ENCODE measurements around the gene E2F4. TPM values are rescaled to one million over a fixed set of nuclear protein-coding genes. Genes with fewer than 3 reads are reported as not detected.
A peak's percentile ranks its signal among the peaks of the same experiment; 100 is the strongest.

Gene E2F4
- total and polyA plus RNA-seq, 9 of the 15 experiments (the other 6 are each of a cell fraction or from before 2014, with no cell fraction given) = 9.7 to 139 (median 106) TPM

GRCh38 chr16:67241008-67241900 is 49.3 kb downstream of the E2F4 start (continued):
- TF ChIP-seq MAX (CRISPR knock-in tag; IDR thresholded peaks at IDR 0.05) (no peak; the same call in 1 of the 2 replicates), MNT (conservative IDR thresholded peaks at IDR 0.05) (0 out of 4 replicates have a peak, but pooled peaks of 1 of the 2 experiments have one; percentile 21), DIDO1 (tag; IDR thresholded peaks at IDR 0.05; ENCODE audit: low read depth) (no peak), DMBX1 (CRISPR knock-in tag; IDR thresholded peaks at IDR 0.05; ENCODE audit: borderline replicate concordance) (peak; percentile 74; the same call in 1 of the 2 replicates), POLR2A (conservative IDR thresholded peaks at IDR 0.05) (no peak), PHF21A (IDR thresholded peaks at IDR 0.05; ENCODE audit: borderline replicate concordance, low read depth) (no peak; the same call in 1 of the 2 replicates), AFF1 (IDR thresholded peaks at IDR 0.05; ENCODE audit: low read depth in 1 of 2, partially characterized antibody in 2 of 2) (no peak), FOXP1 (CRISPR knock-in tag; IDR thresholded peaks at IDR 0.05) (peak; percentile 69; the same call in 1 of the 2 replicates), ZNF280B (CRISPR knock-in tag; IDR thresholded peaks at IDR 0.05) (no peak), ARID1B (IDR thresholded peaks at IDR 0.05) (peak; percentile 80), TARDBP (IDR thresholded peaks at IDR 0.05) (no peak), TFAM (CRISPR knock-in tag; conservative IDR thresholded peaks at IDR 0.05) (no peak), CREBBP (IDR thresholded peaks at IDR 0.05; ENCODE audit: low read depth, low read length) (no peak), PRMT5 (CRISPR knock-in tag; IDR thresholded peaks at IDR 0.05) (no peak), RBM39 (optimal IDR thresholded peaks at IDR 0.05; ENCODE audit: low read depth, low read length) (no peak), ZBTB34 (CRISPR knock-in tag; IDR thresholded peaks at IDR 0.05) (no peak), MITF (IDR thresholded peaks at IDR 0.05) (peak; percentile 12; the same call in 1 of the 2 replicates)
